ENCODE data around the gene C10orf143.
"Not testable (repeated sequence)": the region's sequence is repeated elsewhere in the genome, so short reads cannot be mapped to it uniquely, and the experiment has no call there.

Gene C10orf143

DNA sequence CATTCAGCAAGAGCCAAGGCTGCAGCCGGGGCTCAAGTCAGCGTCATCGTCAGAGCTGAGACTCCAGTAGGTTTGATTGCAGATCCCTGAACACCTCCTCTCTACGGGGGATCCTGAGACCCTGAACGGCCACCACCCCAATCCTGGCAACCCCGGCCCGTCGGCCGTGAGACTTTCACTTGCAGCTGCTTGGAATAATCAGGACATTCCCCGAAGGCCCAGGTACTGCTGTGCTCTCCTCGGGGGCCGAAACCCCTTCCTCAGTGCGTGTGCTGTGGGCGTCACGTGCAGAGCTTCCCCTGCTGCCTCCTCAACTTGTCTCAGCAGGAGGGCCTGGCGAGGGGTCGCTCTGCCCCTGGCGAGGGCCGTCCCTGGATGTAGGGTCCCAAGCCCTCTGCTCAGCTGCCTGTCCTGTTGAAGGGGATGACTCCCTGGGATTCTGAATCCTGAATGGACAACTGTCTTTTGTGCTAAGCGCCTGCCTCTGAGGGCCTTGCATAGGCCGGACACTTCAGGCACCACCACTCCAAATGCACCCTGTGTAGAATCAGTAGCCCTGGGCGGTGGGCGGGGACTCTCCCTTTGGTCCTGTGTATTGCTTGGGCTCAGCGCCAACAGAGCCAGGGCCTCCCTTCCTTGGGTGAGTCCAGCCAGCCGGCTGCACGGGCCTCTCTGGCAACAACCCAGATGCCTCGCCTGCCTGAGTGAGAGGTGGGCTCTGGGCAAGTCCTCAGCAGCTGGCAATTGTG is 82.7 kb downstream of the C10orf143 start:
- DNase-seq, result no peak

DNA sequence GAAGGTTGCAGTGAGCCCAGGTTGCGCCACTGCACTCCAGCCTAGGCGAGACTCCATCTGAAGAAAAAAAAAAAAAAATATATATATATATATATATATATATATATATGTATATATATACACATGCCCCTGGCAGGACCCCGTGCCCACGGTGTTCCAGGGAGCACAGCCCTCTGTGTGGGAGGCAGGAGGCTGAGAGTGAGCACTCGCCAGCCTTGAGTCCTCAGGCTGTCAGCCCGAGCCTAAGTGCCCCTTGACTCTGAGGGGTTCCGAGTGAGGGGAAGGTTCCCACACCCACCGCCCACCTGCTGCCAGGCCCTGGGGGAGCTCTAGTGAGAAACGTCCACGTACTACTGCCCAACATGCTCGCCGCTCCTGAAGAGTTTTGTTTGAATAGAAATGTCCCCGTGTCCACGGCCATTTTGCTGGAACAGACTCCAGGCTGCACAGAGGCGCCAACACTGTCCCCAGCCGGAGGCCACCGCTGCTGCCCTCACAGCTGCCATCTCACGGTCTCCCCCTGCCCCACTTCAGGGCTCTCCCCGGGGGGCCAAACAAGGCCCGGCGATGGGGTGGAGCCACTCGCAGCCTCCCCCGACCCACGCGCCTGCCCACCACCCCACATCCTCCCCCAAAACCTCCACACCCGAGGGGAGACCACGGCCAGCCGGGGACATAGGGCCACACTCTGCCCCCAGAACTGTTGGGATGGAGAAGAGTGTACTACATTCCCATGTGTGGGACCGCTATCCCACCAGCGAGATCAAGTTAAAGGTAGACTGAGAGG is 83.8 kb downstream of the C10orf143 start:
- no peak for DNase-seq

DNA sequence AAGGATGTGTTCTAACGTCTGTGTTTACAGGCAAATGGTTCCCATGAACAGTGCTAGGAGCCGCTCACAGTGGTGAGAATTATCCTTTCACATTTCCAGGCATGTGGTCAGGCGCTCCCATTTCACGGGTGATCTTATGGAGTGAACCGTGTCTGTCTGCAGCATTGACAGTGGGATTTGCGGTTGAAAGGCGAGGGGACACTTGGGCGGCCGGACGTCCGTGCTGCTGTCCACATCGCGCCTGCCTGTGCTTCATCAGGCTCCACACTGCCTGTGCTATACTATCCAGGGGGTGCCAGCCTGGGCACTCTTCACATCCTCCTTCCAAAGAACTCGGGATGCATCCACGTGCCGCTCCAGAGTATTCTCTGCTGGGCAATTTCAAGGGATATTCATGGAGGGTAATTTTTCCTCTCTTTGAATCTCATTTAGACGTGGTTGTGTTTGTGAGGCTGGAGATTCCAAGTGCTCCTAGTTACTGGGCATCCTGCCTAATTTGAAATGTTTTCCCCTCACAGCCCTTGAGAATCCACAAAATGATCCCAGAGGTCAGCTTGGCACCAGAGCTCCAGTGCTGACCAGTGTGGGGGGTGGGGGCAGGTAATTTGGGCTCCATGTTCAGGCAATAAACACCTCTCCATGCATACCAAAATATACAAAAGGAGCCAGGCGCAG is 84.7 kb downstream of the C10orf143 start:
- no peak for DNase-seq

DNA sequence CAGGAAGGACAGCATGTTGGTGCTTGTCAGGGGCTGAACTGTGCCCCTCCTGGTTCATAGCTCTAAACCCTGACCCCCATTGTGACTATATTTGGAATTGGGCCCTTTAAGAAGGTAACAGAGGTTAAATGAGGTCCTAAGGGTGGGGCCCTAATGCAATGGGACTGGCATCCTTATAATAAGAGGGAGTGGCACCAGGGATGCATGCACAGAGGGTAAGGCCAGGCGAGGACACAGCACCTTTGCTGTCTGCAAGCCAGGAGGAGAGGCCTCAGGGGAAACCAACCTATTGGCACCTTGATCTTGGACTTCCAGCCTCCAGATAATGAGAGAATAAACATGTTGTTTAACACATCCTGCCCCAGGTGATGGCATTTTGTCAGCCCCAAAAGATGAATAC is 85.3 kb downstream of the C10orf143 start:
- DNase-seq, result no peak

DNA sequence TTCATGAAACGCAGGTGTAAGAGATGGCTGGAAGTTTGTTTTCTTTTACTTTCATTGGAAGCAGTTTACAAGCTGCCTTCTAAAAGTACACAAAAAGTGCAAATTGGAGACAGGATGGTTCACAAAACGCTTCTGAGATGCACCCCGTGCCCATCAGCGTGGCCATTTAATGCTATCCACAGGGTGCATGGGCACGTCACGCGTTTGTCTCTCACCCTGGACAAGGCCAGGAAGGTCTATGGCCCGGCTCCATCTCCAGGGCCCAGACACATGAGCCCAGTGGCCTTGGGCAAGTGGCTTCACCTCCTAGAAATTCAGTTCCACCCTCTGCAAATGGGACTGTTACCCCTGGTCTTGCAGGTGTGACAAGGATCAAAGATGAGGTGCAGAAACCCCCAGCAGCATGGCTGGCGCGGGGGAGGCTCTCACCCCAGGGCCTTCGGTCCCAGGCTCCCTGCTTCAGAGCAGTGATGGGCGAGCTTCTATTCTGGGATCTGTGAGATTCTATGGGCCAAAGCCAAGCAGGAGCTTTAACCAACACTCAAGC is 85.8 kb downstream of the C10orf143 start:
- DNase-seq, result no peak

DNA sequence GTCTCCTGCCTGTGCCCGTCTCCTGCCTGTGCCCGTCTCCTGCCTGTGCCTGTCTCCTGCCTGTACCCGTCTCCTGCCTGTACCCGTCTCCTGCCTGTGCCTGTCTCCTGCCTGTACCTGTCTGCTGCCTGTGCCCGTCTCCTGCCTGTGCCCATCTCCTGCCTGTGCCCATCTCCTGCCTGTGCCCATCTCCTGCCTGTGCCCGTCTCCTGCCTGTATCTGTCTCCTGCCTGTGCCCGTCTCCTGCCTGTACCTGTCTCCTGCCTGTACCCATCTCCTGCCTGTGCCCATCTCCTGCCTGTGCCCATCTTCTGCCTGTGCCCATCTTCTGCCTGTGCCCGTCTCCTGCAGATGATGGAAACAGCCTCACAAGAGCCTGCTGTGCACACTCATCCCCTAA is 86.3 kb downstream of the C10orf143 start:
- DNase-seq, result not testable (repeated sequence)

DNA sequence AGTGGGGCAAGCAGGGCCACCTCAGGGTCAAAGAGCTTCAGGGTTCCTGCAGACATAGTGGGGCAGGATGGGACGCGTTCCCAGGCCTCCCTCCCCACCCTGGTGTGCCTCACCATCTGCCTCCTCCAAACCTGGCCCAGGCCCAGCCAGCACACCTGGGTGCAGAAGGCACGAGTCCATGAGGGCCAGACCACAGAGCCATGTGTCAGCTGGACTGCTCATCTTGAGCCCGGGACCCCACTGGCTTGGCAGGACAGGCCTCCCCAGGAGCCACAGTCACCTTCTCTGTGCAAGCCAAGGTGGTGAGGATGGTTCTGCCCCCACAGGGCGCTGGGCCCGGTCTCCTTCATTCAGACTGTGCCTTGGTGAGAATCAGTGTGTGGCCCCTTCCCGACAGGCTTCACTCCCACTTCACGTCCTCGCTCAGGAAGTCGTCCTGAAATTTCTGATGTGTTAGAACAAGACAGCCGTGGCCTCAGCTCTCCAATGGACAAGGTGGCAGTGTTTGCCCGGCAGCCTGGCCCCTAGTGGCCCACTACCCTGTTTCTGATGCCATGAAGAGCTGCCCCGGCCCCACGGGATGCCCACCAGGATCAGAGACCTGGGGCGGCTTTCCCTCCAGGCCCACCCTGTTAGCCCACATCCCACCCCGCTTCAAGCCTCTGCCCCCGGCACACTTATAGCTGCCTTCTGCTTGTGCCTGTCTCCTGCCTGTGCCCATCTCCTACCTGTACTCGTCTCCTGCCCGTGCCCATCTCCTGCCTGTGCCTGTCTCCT is 87.0 kb downstream of the C10orf143 start:
- DNase-seq, result no peak

DNA sequence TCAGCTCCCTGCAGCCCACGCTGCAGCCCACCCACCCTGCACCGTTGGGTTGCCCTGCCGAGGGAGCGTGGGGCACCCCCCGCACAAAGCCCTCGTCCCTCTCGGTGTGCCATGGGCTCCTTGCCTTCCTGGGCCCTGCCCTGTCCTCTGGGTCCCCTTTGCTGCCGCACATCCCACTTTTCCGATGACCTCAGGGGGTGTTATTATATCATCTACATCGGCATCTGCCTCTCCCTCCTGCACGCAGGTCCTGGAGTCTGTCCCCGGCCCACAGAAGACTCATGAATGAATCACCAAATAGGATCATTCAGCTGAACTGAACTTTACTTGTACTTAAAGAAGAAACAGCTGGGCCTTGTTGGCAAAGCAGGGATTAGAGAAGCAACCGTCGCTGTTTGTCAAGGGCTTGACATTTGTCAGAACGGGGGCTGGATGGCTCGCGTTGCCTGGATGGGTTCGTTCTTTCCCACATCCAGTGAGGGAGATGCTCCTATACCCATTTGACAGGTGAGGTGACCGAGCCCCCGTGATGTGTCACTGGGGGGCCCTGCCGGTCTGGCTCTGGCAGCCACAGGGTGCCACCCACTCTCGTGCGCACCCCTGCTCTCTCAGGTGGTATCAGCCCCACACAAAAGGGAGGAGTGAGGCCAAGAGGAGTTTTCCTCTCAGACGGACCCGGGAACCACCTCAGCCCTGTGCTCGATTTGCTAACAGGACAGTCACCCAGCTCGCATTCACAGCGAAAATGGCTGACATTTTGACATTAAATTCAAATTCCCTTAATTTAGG is 87.9 kb downstream of the C10orf143 start:
- no peak for DNase-seq

DNA sequence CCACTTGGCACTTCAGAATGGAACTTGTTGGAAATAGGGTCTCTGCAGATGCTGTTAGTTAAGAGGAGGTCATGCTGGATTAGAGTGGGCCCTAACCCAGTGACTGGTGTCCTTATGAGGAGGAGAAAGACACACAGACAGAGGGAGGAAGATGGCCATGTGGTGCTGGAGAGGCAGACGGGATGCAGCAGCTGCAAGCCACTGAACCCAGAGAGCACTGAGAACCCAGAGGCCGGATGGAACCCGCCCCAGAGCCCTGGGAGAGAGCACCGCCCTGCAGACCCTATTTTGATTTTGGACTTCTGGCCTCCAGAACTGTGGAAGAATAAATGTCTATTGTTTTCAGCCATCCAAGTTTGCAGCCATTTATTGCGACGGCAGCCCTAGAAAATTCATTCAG is 88.5 kb downstream of the C10orf143 start:
- no peak for DNase-seq

DNA sequence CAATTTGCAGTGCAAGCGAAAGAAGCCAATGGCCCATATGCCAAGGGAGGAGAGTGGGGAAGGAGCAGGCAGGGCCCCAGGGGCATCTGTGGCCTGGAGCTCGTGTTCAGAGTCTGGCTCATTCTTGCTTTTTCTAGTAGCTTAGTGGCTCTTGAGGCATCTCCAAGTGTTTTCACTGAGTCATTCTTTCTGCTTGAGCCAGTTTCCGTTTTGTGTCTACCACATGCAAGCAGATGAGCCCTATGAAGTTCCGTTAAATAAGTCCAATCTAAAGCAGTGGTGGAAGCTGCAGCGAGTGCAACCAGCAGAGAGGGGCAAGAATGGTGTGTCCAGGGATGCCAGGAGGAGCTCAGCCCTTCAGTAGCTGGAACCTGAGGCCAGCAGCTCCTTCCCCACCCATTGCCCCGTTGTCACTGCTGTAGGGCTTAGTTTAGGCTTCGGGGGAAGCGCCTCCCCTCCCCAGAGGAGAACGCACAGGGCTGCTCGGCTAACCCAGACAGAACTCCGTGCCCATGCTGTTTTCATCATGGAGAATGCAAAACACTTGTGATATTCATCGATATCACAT is 89.2 kb downstream of the C10orf143 start:
- DNase-seq, result no peak

DNA sequence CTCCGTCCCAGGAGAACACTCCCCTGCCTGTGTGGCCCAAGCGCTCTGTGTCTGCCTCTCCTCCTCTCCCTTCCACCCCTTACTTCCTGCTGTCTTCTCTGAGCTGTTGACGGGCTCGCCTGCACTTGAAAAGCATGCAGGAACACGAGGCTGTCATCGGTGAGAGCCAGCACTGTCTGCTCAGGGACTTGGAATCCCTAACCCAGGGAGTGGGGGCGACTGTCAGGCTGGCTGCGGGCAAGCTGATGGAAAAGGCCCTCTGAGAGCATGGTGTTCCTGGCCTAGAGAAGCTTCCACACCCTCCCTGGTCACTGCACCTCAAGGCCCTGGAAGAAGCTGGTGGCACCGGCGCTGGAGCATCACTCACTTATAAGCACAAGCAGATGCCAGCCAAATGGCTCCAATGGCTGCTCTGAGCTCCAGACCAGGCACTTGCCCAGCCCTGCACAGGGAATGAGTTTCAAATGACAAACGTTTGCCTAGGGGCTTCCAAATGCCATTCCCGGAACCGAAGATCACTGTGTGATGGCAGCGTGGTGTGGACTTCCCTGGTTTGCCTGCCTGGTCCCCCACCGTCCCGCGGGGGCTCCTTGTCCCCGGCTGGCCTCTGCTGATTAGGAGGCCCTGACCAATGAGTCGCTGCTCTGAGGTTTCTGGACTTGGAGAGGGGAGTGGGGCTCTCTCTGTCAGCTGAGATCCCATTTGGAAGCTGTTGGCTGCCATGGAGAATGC is 89.8 kb downstream of the C10orf143 start:
- no peak for DNase-seq

DNA sequence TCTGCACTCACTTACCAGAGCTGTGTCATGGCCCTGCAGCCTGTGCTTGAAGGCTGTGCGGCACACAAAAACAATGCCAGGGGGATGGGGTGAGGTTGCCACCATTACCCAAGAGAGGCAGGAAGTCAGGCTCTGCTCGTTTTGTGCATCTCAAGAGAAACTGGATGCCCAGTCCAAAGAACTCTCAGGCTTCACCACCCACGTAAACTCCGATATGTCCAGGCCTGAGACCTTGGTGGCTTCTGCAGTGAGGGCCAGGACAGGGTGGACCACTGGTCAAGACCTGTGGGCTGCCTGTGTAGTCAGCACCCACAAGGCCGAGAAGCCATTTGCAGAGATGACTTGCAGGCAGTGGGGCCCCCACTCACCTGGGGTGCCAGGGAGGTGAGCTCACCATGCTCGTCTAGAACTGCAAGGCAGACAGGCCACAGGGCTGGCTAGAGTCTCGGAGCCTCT is 91.9 kb downstream of the C10orf143 start:
- DNase-seq, result no peak

DNA sequence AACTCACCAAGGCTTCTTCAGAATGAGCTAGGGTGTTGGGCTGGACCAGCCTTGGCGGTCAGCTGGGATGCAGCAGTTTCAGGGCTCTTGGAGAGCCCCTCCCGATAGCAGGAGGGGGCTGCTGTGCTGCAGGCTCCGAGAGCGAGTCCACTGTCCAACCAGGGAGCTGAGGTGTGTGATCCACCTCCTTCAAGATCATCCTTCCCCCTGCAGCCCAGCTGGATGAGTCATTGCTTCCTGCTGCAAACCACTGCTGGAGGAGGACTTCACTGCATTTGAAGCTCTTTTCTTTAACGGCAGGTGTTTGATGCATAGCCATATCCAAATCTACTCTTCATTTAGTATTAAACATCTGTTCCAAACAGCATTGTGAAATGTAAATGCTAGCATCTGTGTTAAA is 92.4 kb downstream of the C10orf143 start:
- DNase-seq, result no peak

DNA sequence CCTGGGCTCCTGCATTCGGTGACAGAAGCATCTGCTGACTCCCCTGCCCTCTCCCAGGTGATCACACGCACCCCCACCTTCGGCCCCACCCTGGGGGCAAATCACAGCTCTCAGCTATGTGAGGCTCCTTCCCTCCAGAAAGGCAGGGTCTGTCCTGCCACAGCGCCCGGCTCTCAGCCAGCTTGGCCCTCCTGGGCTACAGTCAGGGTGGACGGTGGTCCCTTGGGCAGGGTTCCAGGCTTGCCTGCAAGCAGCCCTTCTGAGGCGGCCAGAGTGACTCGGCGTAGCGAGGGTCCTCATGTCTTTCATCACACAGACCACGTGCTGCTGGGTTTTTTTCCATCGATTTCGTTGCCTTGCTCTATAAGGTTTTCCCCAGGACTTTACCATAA is 93.0 kb downstream of the C10orf143 start:
- no peak for DNase-seq

DNA sequence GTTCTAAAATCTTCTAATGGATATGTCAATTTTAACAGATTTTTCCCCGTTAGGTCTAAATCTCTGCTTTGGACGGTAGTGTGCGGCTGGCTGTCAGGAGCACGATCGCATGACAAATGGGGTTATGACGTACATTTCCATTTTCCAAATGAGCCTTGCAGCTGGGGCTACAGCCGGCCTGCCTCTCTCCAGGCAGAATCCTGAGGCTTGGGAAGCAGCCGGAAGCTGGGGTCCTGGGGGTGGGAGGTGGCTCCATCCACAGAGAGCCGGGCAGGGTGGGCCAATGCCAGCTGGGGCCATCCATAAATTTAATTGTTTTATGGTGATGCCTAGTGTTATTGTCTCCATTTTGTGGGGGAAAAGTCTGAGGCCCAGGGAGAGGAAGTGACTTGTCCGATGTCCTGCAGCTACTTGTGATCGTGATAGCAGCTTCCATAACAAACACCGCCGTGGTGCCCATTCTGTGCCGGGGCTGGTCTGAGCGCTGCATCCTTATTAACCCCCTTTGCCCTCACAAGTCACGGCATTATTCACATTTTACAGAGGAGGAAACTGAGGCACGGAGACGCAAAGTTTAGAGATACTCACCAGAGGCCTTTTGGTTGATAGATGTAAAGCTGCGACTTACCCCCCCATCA is 93.5 kb downstream of the C10orf143 start:
- DNase-seq, result no peak

DNA sequence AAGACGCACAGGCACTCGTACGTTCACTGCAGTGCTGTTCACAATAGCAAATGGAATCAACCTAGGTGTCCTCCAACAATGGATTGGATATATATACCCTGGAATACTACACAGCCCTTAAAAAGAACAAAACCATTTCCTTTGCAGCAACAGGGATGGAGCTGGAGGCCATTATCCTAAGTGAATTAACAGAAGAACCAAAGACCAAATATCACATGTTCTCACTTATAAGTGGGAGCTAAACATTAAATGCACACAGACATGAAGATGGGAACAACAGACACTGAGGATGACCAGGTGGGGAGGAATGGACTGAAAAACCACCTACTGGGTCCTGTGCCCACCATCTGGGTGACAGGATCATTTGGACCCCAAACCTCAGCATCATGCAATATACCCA is 94.5 kb downstream of the C10orf143 start:
- DNase-seq, result no peak

DNA sequence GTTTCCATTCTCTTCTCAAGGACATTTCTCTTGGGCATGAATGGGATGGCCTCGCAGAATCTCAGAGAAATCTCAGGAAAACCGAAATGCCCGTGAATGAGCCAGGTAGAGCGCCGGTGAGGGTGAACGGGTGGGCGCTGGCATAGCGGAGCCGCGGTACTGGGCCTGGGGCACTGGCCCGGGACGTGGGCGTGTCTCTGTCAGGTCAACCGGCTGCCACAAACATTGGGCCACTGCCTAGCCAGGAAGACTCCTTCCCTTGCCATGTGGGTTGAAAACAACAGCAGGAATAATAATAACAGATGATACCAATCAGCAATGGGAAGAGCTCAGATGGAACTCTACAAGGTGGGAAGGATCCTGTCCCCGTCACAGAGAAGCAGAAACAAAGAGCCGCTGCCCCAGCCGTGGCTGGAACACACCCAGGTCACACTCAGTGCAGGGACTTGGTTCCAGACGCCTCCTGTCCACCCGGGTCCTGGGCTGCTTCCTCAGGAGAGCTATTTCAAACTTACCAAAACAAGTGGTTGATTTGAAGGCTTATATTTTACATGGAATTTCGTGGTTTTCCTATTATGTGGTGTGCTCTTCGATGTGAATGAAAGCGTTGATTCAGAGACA is 95.4 kb downstream of the C10orf143 start:
- DNase-seq, result no peak

DNA sequence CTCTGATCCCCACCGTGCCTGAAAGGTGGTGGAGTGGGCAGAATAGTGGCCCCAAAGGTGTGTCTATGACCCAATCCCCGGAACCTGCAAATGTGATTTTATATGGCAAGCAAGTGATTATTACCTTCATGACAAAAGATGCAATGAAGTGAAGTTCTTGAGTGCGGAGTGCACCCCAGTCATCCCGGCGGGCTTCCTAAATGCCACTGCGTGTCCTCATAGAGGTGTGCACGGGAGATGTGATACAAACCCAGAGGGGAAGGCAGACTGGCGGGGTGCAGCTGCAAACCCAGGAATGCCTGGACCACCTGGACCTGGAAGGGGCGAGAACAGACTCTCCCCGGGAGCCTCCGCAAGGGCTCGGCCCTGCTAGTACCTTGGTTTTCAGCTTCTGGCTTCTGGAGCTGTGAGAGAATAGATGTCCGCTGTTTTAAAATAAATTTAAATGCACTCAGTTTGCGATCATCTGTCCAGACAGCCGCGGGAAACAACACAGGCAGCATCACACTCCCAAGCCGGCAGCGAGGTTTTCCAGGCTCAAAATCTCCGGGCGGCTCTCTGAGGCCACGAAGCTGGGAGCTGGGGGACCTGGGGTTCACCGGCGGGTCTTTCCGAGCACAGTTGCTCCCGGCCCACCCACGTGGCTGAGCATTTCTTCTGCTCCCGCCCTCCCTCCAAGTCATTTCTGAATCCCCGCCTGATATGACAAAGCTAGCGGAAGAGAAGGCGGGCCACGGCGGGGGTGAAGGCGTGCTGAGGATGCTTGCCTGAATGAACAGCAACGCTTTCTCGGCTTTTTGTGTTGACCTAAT is 96.2 kb downstream of the C10orf143 start:
- no peak for DNase-seq

Measured in NCI-H2029 treated with DMSO at 0.1 percent for 48 hours (cell line).